DMS53 treated with DMSO at 0.1 percent for 48 hours (cell line): ENCODE results near the gene TRIM56.
"Not testable (repeated sequence)": the region's sequence is repeated elsewhere in the genome, so short reads cannot be mapped to it uniquely, and the experiment has no call there.

Source experiments
- DNase-seq: peaks from one replicate; lab custom pipeline; 2025; ENCODE audit not compliant: unreplicated experiment; lab: John Stamatoyannopoulos, UW

Gene TRIM56

GRCh38 chr7:101089876-101090275 is 4.6 kb downstream of the TRIM56 start:
- no peak for DNase-seq

- DNase-seq: not testable (repeated sequence)
These were observed 7.1 kb downstream of the TRIM56 start for GRCh38 chr7:101092266-101092905.

GRCh38 chr7:101093906-101094305 is 8.6 kb downstream of the TRIM56 start:
- DNase-seq: no peak

GRCh38 chr7:101094376-101094775 is 9.1 kb downstream of the TRIM56 start:
- DNase-seq: no peak

- DNase-seq: peak; percentile 20
These were observed 9.6 kb downstream of the TRIM56 start for GRCh38 chr7:101094791-101095375.

GRCh38 chr7:101096331-101096956 is 11.2 kb downstream of the TRIM56 start:
- no peak for DNase-seq

GRCh38 chr7:101096957-101097347 is 11.7 kb downstream of the TRIM56 start:
- DNase-seq: no peak

- DNase-seq: no peak
These were observed 12.3 kb downstream of the TRIM56 start for GRCh38 chr7:101097561-101097960.

GRCh38 chr7:101099969-101100781 is 14.9 kb downstream of the TRIM56 start:
- peak; percentile 54 for DNase-seq

- DNase-seq: no peak
These were observed 15.9 kb downstream of the TRIM56 start for GRCh38 chr7:101100858-101101847.

GRCh38 chr7:101102026-101102425 is 16.7 kb downstream of the TRIM56 start:
- no peak for DNase-seq

GRCh38 chr7:101103701-101104100 is 18.4 kb downstream of the TRIM56 start:
- not testable (repeated sequence) for DNase-seq

GRCh38 chr7:101104193-101104713 is 19.0 kb downstream of the TRIM56 start:
- no peak for DNase-seq

GRCh38 chr7:101104799-101105198 is 19.5 kb downstream of the TRIM56 start:
- no peak for DNase-seq

GRCh38 chr7:101105248-101105647 is 20.0 kb downstream of the TRIM56 start:
- not testable (repeated sequence) for DNase-seq

GRCh38 chr7:101106386-101106785 is 21.1 kb downstream of the TRIM56 start:
- DNase-seq: no peak

GRCh38 chr7:101108330-101108857 is 23.1 kb downstream of the TRIM56 start:
- DNase-seq: no peak

GRCh38 chr7:101108961-101109360 is 23.7 kb downstream of the TRIM56 start:
- no peak for DNase-seq

- DNase-seq: no peak
These were observed 24.1 kb downstream of the TRIM56 start for GRCh38 chr7:101109368-101109767.

GRCh38 chr7:101111261-101111660 is 26.0 kb downstream of the TRIM56 start:
- DNase-seq: no peak
